Measurements from ENCODE around the gene AUTS2. TPM values are rescaled to one million over a fixed set of nuclear protein-coding genes. Genes with fewer than 3 reads are reported as not detected.

The AUTS2 gene
- total RNA-seq, 1 experiment from 2014 or later: 2.5 TPM

- no peak for ATAC-seq
- Histone ChIP-seq H3K9me3 (ENCODE audit: control insufficient read depth, insufficient read depth, low read depth, low read length) (no peaks in the 10 kb centered on the region), H3K4me3 (ENCODE audit: low read depth in 2 of 2, low read length in 2 of 2) (no peak overlapping the region), H3K27ac (ENCODE audit: low read length) (no peak overlapping the region), H3K4me1 (ENCODE audit: control insufficient read depth, insufficient read depth, low read length) (no peaks in the 10 kb centered on the region), H3K27me3 (ENCODE audit: control insufficient read depth, insufficient read depth, low read length) (no peaks in the 10 kb centered on the region), H3K36me3 (ENCODE audit: control insufficient read depth, insufficient read depth, low read length) (no peaks in the 10 kb centered on the region)
- ChIA-PET POLR2A (no interaction called here), CTCF (no interaction called here)
- DNase-seq (ENCODE audit: low read depth, low spot score): no peak
- BruUV-seq (replicated peaks): no TSS peak
- in situ Hi-C loops (cut with HindIII; ENCODE audit: low pct_unique_long_range_greater_than_20kb, low sequenced_read_pairs): no loop called here
- intact Hi-C loops (cut with micrococcal nuclease; ENCODE audit: unreplicated experiment): no loop called here
- no peak for TF ChIP-seq SIN3A (IDR thresholded peaks at IDR 0.05; ENCODE audit: borderline replicate concordance, insufficient read depth, low read depth, low read length)
- TF ChIP-seq TCF7L2 (IDR thresholded peaks at IDR 0.05; ENCODE audit: low read depth, low read length): no peak
- no peak for TF ChIP-seq POLR2AphosphoS5 (IDR thresholded peaks at IDR 0.05; ENCODE audit: low read depth, low read length)
- no peak for TF ChIP-seq REST (IDR thresholded peaks at IDR 0.05; ENCODE audit: insufficient read depth in 1 of 2, low read depth in 2 of 2, low read length in 1 of 2)
- TF ChIP-seq, protein P1, sequence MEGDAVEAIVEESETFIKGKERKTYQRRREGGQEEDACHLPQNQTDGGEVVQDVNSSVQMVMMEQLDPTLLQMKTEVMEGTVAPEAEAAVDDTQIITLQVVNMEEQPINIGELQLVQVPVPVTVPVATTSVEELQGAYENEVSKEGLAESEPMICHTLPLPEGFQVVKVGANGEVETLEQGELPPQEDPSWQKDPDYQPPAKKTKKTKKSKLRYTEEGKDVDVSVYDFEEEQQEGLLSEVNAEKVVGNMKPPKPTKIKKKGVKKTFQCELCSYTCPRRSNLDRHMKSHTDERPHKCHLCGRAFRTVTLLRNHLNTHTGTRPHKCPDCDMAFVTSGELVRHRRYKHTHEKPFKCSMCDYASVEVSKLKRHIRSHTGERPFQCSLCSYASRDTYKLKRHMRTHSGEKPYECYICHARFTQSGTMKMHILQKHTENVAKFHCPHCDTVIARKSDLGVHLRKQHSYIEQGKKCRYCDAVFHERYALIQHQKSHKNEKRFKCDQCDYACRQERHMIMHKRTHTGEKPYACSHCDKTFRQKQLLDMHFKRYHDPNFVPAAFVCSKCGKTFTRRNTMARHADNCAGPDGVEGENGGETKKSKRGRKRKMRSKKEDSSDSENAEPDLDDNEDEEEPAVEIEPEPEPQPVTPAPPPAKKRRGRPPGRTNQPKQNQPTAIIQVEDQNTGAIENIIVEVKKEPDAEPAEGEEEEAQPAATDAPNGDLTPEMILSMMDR (IDR thresholded peaks at IDR 0.05): no peak
These were observed 363.2 kb downstream of the AUTS2 start for GRCh38 chr7:69961436-69961835.

DNA sequence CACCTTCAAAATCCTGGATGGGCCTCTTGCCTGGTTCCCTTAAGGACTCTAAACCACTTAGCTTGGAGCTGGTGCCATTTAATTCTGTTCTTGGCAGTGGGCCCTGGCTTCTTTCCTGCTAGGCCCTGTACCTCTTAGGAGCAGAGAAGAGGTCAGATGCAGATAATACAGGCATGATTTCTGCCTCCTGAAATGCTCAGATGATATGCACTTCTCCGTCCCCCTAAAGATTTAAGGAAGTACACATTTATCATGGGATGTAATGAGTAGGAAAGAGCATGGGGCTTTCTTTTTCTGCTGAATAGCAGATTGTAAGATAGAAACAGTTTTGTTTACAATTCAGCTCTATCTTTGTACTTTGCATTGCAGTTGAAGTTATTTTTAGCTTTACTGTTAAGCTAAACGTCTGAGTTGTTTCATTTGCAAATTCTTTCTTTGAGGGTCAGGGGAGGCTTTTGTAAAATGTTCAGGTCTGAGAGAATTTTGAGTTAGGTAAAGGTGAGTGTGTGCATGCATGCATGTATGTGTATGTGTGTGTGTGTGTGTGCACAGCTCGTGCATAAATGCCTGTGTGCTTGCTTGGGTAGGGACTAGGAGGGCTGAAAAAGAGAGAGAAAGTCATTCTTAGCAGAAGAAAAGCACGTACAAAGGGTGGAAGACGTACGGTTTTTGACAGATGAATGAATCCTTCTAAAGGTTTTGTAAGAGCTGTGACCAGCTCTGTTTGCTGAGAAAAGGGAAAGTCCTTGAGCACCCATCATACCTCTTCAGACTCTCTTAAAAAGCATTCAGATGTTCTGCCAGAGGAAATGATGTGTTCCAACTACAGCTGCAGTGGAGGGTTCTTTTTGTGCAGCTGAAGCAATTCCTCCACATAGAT, 364.2 kb downstream of the AUTS2 start:
- H3K9me3 ChIP-seq (ENCODE audit: control insufficient read depth, insufficient read depth, low read depth, low read length): no peaks in the 10 kb centered on the region
- CTCF ChIA-PET: no interaction called here
- TF ChIP-seq, protein P1 (IDR thresholded peaks at IDR 0.05): no peak
- TF ChIP-seq TCF7L2 (IDR thresholded peaks at IDR 0.05; ENCODE audit: low read depth, low read length): no peak
- TF ChIP-seq SIN3A (IDR thresholded peaks at IDR 0.05; ENCODE audit: borderline replicate concordance, insufficient read depth, low read depth, low read length): no peak
- TF ChIP-seq REST (IDR thresholded peaks at IDR 0.05; ENCODE audit: insufficient read depth in 1 of 2, low read depth in 2 of 2, low read length in 1 of 2): no peak
- TF ChIP-seq POLR2AphosphoS5 (IDR thresholded peaks at IDR 0.05; ENCODE audit: low read depth, low read length): no peak

More for the DNA sequence above, 364.2 kb downstream of the AUTS2 start:
- Histone ChIP-seq H3K4me1 (ENCODE audit: control insufficient read depth, insufficient read depth, low read length) (no peaks in the 10 kb centered on the region), H3K4me3 (ENCODE audit: low read depth in 2 of 2, low read length in 2 of 2) (no peak overlapping the region), H3K36me3 (ENCODE audit: control insufficient read depth, insufficient read depth, low read length) (no peaks in the 10 kb centered on the region), H3K27me3 (ENCODE audit: control insufficient read depth, insufficient read depth, low read length) (no peaks in the 10 kb centered on the region), H3K27ac (ENCODE audit: low read length) (no peak overlapping the region)
- POLR2A ChIA-PET: no interaction called here
- BruUV-seq (replicated peaks): no TSS peak
- in situ Hi-C loops (cut with HindIII; ENCODE audit: low pct_unique_long_range_greater_than_20kb, low sequenced_read_pairs): no loop called here
- ATAC-seq (no peak), DNase-seq (ENCODE audit: low read depth, low spot score) (no peak)
- intact Hi-C loops (cut with micrococcal nuclease; ENCODE audit: unreplicated experiment): no loop called here

All from Panc1 (cell line).